GM18867 (cell line): Measurements from ENCODE around the gene SZT2.
A peak's percentile ranks its signal among the peaks of the same experiment; 100 is the strongest.

Experiments used
- ATAC-seq: cut with Tn5 transposase; IDR thresholded peaks from one replicate; pipeline ENCODE4 v1.9.1; 2021; ENCODE audit warnings: mild to moderate bottlenecking, moderate library complexity; ENCODE audit not compliant: unreplicated experiment

SZT2 gene

DNA sequence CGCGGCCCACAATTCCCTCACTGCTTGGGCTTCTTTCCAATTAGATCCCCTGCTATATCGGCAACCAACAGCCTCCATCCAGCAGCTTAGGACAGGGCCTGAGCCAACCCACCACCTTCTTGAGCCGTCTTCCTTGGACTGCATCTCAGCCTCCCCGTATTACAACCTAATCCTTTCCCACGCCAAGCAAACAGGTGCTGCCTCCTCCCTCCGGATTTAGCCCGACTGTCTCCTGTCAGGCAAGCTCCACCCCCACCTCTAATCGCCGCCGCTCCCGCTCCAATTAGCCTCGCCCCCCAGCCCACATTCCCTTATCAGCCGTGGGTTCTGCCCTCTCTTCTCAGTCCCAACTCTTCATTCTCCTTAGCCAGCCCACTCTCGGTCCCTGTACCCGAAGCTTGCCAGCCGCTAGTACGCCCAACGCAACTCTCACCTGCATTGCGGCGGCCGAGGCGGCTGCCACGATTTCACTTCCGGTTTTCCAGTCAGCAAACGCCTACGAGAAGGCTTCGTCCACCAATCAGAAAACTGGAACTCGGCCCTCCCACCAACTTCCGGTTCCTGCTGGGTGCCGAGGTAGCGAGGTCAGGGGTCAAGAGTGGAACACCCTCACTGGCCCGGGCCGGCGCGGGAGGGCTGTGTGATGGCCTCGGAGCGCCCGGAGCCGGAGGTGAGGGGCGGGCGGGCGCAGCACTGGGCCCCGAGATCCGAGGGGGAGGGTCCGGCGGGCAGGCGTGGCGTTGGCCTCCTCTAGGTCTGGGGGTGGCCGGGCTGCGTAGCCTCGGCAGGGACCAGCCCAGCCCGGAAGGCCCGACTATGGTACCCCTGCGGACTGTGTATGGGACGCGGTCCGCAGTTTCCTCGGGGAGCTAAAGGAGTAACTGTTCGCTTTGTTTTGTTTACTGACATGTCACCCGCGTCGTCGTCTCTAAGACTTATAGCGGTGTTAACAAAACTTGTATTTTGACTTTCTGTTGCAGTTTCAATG, at the start of gene SZT2, which contains the start of gene MED8:
TSS of gene SZT2 (plus strand) at position 574 of the 988 bp plus-strand sequence. CDS start at position 644, 70 bp downstream.
TSS of gene MED8 (minus strand) at position 475 of the 988 bp plus-strand sequence. CDS start at position 439, 36 bp downstream.
- ATAC-seq, result peak; percentile 89

DNA sequence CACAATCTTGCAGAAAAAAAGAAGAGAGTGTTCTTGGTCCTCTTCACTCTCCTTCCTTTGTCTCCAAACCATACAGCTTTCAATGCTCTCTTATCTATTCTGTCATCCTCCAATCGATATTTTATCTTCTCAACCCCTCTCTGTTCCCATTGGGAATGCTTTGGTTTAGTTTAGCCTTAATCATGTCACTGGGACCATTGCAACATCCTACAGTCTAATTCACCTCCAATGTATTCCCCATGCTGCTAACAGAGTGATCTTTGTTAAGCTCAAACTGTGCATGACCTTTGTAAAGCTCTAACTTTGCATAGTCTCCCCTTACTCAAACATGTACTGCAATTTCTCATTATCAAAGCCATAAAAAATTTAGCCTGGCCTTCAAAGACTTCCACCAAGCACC, 49.1 kb upstream of the SZT2 start:
- ATAC-seq, result no peak

GRCh38 chr1:43344267-43344850, 45.3 kb upstream of the SZT2 start:
- no peak for ATAC-seq

GRCh38 chr1:43345120-43345519, 44.6 kb upstream of the SZT2 start:
- no peak for ATAC-seq

DNA sequence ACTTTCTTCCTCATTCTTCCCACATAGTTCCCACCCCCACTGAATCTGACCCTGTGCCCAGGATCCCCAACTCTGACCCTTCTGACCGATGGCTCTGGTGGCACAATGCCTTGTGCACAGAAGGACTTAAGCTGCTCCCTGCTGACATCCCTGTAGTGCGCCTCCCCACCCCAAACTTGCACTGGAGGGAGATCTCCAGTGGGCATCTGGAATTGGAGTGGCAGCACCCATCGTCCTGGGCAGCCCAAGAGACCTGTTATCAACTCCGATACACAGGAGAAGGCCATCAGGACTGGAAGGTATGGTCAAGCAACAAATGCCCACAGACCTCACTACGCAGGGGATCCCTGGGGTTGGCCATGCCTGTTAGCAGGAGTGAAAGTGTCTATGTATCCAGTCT, 43.1 kb upstream of the SZT2 start:
- no peak for ATAC-seq

GRCh38 chr1:43348343-43348808, 41.3 kb upstream of the SZT2 start:
- no peak for ATAC-seq

- no peak for ATAC-seq
Measured at GRCh38 chr1:43348809-43349593, 40.7 kb upstream of the SZT2 start.

GRCh38 chr1:43349594-43350306, 39.9 kb upstream of the SZT2 start:
- no peak for ATAC-seq

GRCh38 chr1:43350976-43351375, 38.7 kb upstream of the SZT2 start:
- no peak for ATAC-seq

DNA sequence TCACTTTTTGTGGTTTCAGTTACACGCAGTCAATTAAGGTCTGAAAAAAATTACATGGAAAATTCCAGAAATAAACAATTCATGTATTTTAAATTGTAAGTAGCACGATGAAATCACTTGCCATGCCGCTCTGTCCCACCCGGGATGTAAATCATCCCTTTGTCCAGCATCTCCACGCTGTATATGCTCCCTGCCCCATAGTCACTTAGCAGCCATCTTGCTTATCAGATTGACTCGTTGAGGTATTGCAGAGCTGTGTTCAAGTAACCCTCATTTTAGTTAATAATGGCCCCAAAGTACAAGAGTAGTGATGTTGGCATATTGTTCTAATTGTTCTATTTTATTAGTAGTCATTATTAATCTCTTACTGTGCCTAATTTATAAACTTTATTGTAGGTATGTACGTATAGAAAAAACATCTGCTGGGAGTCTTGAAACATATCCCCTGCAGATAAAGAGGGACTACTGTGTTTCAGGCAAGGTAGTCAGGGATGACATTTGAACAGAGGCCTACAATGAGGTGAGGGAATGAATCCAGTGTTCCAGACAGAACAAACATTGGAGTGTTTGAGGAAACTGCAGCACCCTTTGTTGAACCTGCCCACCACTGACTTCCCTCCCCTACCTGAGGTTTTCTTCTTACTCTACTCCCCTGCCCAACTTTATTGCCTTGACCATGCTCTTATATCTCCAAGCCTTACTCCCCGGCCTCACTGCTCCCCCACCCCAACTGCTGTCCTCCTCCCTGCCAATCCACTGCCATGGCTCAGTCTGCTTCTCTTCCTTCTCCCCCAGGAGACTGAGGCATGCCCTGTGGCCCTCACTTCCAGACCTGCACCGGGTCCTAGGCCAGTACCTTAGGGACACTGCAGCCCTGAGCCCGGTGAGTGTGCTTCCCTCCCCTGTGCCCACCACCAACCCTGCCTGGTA, 38.0 kb upstream of the SZT2 start:
- ATAC-seq, result no peak

GRCh38 chr1:43352351-43352705, 37.4 kb upstream of the SZT2 start:
- ATAC-seq, result no peak

DNA sequence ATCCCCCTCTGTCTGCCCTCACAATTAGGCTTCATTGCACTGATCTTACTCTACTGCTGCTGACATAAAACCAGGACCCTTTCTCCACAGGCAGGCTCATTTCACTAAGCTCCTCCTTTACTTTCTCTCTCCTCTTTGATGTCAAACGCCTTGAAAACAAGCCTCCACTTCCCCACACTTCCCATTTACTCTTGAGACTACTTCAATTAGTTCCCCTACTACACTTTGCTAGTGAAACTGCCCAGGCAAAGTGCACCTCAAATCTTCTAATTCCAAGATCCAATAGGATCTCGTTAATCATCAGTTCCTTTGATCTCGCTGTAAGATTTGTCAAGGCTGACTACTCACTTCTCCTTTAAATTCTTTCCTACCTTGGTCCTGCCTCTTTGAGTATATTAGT, 36.8 kb upstream of the SZT2 start:
- no peak for ATAC-seq

- no peak for ATAC-seq
Measured at GRCh38 chr1:43354471-43354870, 35.2 kb upstream of the SZT2 start.

DNA sequence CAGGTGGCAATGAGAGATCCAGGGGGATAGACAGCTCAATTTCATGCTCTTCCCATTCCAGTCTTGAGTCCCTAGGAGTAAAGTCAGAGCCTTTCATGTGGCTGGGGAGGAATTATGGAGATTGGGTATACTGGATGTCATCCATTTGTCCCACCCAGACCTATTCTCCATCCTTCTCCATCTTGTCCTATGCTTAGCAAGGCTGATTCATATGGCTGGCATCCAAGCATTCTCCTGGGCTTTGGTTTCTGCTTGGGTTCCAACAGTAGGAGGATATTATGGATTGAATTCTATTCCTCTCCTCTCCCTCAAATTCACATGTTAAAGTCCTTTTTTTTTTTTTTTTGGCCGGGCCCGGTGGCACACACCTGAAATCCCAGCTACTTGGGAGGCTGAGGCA, 34.8 kb upstream of the SZT2 start:
- ATAC-seq, result no peak

DNA sequence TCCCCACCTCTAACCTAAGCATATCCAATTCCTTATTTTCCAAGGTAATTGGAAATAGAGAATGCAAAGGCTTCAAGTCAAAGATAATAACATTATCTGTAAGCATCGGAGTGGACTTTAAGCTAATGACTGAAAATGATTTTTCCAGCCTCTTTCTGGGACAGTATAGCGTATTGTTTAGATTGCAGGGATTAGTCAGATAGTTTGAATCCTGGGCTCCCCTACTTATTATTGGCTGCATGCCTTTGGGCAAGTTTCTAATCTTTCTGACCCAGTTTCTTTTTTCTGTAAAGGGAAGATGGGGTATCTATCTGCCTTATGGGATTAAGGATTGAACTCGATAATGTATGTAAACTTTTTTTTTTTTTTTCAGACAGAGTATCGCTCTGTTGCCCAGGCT, 32.4 kb upstream of the SZT2 start:
- ATAC-seq, result no peak

- ATAC-seq, result peak; percentile 14
Measured at GRCh38 chr1:43358121-43358745, 31.5 kb upstream of the SZT2 start.

GRCh38 chr1:43358746-43359693, 30.7 kb upstream of the SZT2 start, which contains the start of gene CDC20:
Gene CDC20 (plus strand): TSS chr1:43358981. CDS start chr1:43359216, 235 bp downstream.
- peak; percentile 94 for ATAC-seq

DNA sequence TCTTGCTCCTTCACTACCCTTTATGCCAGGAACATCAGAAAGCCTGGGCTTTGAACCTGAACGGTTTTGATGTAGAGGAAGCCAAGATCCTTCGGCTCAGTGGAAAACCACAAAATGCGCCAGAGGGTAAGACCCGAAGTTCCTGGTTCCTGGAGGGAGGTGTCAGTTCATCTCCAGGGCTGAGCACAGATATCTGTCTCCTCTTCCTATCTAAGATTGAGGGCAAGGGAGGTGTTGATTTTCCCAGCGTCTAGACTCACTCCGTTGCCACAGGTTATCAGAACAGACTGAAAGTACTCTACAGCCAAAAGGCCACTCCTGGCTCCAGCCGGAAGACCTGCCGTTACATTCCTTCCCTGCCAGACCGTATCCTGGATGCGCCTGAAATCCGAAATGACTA, 30.0 kb upstream of the SZT2 start:
- no peak for ATAC-seq
